Measurements from ENCODE around the gene PHF14.

The PHF14 gene

GRCh38 chr7:11175887-11176286 is 202.2 kb downstream of the PHF14 start:
- DNase-seq, result no peak

- DNase-seq, result no peak
Observed at GRCh38 chr7:11176985-11177555, 203.4 kb downstream of the PHF14 start.

- DNase-seq, result no peak
Observed at GRCh38 chr7:11177793-11178192, 204.1 kb downstream of the PHF14 start.

- DNase-seq, result no peak
Observed at GRCh38 chr7:11181590-11181989, 207.9 kb downstream of the PHF14 start.

GRCh38 chr7:11182736-11183135 is 209.1 kb downstream of the PHF14 start:
- DNase-seq, result no peak

GRCh38 chr7:11185179-11185815 is 211.6 kb downstream of the PHF14 start:
- no peak for DNase-seq

- no peak for DNase-seq
Observed at GRCh38 chr7:11188529-11189310, 215.0 kb downstream of the PHF14 start.

- DNase-seq, result no peak
Observed at GRCh38 chr7:11191081-11191480, 217.4 kb downstream of the PHF14 start.

GRCh38 chr7:11191574-11192220 is 218.0 kb downstream of the PHF14 start:
- no peak for DNase-seq

GRCh38 chr7:11192506-11192905 is 218.8 kb downstream of the PHF14 start:
- no peak for DNase-seq

GRCh38 chr7:11193131-11193867 is 219.6 kb downstream of the PHF14 start:
- DNase-seq, result no peak

- DNase-seq, result no peak
Observed at GRCh38 chr7:11193888-11194287, 220.2 kb downstream of the PHF14 start.

GRCh38 chr7:11194492-11194891 is 220.8 kb downstream of the PHF14 start:
- DNase-seq, result no peak

GRCh38 chr7:11195502-11195901 is 221.8 kb downstream of the PHF14 start:
- DNase-seq, result no peak

- DNase-seq, result no peak
Observed at GRCh38 chr7:11196143-11196542, 222.5 kb downstream of the PHF14 start.

GRCh38 chr7:11203224-11203623 is 229.6 kb downstream of the PHF14 start:
- no peak for DNase-seq

- no peak for DNase-seq
Observed at GRCh38 chr7:11203683-11204082, 230.0 kb downstream of the PHF14 start.

GRCh38 chr7:11206177-11206899 is 232.7 kb downstream of the PHF14 start:
- no peak for DNase-seq

- no peak for DNase-seq
Observed at GRCh38 chr7:11207565-11207964, 233.9 kb downstream of the PHF14 start.

GRCh38 chr7:11208883-11209465 is 235.3 kb downstream of the PHF14 start:
- no peak for DNase-seq

- no peak for DNase-seq
Observed at GRCh38 chr7:11210374-11210773, 236.7 kb downstream of the PHF14 start.

All from activated CD4-positive, alpha-beta T cell treated with anti-CD3 and anti-CD28 coated beads, Interleukin-2, amount 50 U/mL, for 4 hours (primary cell).